Ovary (tissue), 9 donors: Measurements from ENCODE around the gene TBX4. TPM values are rescaled to one million over a fixed set of nuclear protein-coding genes. Genes with fewer than 3 reads are reported as not detected.
A peak's percentile ranks its signal among the peaks of the same experiment; 100 is the strongest.

Source experiments
- DNase-seq, 5 donors: peaks; one replicate each; pipeline ENCODE4 v3.0.0-alpha.2; 2019 to 2020
- H3K27ac ChIP-seq, 2 donors: fragments of 200-600 bp; one replicate each; pipeline versions ENCODE4 v1.5.1 to v1.8.0; 2019 to 2022
- H3K27me3 ChIP-seq: fragments of 200-600 bp; one replicate; pipeline ENCODE4 v1.8.0; 2022
- H3K36me3 ChIP-seq: fragments of 200-600 bp; sonication (generic); one replicate; pipeline ENCODE4 v1.5.1; 2019
- H3K4me1 ChIP-seq: one replicate; pipeline ENCODE4 v1.8.1; 2013; ENCODE audit warnings: mild to moderate bottlenecking, moderate library complexity; ENCODE audit not compliant: insufficient read depth
- H3K4me3 ChIP-seq: fragments of 200-600 bp; sonication (generic); one replicate; pipeline ENCODE4 v1.5.1; 2017
- H3K9me3 ChIP-seq, 2 donors: fragments of 200-600 bp in 1 of 2; sonication (generic) in 1 of 2; one replicate each; pipeline versions ENCODE4 v1.5.1 to v1.8.1; 2013 to 2019; ENCODE audit warnings: mild to moderate bottlenecking in 1 of 2, moderate library complexity in 1 of 2
- CTCF ChIP-seq, 3 donors: fragments of 450-650 bp in 2 of 3; fragments of 200-600 bp in 1 of 3; IDR thresholded peaks; one replicate each; pipeline versions ENCODE4 v1.5.1 to v1.8.0; 2016 to 2022; ENCODE audit warnings: antibody characterized with exemption in 3 of 3, mild to moderate bottlenecking in 1 of 3
- EP300 ChIP-seq: sonication (generic); formaldehyde crosslinking; IDR thresholded peaks from one replicate; pipeline ENCODE4 v1.6.1; 2017; ENCODE audit warnings: antibody characterized with exemption
- POLR2A ChIP-seq: fragments of 450-650 bp; IDR thresholded peaks from one replicate; pipeline ENCODE4 v1.6.1; 2017; ENCODE audit warnings: antibody characterized with exemption, mild to moderate bottlenecking, moderate library complexity
- WGBS, 3 donors: extraction: QIAGEN DNeasy Blood & Tissue Kit in 1 of 3; methylation state at CpG; one replicate each; pipeline versions ENCODE4 v1.1.5 to v1.1.7; 2013 to 2017; 5-methylcytosine and 5-hydroxymethylcytosine counted together
- intact Hi-C, 4 donors: fragments of 100-400 bp; cut with DNase I; formaldehyde crosslinking; loops; one replicate each; pipeline versions ENCODE4 v1.11.0 to v1.15.1; 2022 to 2023
- polyA plus RNA-seq, 2 donors: library from polyadenylated mRNA; stranded (reverse); fragments of 200-250 nt in 1 of 2; fragments of 350-450 nt in 1 of 2; fragmentation: Illumina TruSeq in 1 of 2; extraction: RNeasy Lipid Tissue Mini Kit (QIAGEN cat#74804) in 1 of 2; gene quantifications; one replicate each; pipeline ENCODE4 v1.2.3, GENCODE V29; 2013 to 2014
- total RNA-seq, 7 donors: library from RNA; depleted of rRNA in 2 of 7; stranded (reverse); fragments of >200 nt in 2 of 7; fragmentation: NEBNext Ultra II Directional in 3 of 7; extraction: Animal tissue kit (Norgen Biotek cat#: 25700) in 3 of 7; gene quantifications; one replicate each; pipeline versions ENCODE4 v1.1.0 to v1.2.4, GENCODE V29; 2016 to 2023
- donor health status: DM: no; HTN: no; CAD: no; lungs with moderate emphysema.
- donor health status: DM: no; HTN: no; CAD: no.
- donor health status: Bipolar disorder and iron deficiency.
- donor health status: DM: yes; HTN: yes; CAD: no.
- donor health status: DM: no; HTN: no; CAD: no.
- donor health status: DM: yes; HTN: yes; CAD: no.

Gene TBX4
- total and polyA plus RNA-seq, 9 donors, result 0.18 TPM; not detected in 8

GRCh38 chr17:61462719-61463315, 10.6 kb downstream of the TBX4 start:
- Histone ChIP-seq H3K4me1 (no peaks in the 10 kb centered on the region), H3K4me3 (no peak overlapping the region), H3K27ac (no peak overlapping the region), H3K36me3 (no peaks in the 10 kb centered on the region), H3K9me3 (no peaks in the 10 kb centered on the region), H3K27me3 (no peaks in the 10 kb centered on the region)
- TF ChIP-seq EP300 (no peak), POLR2A (no peak), CTCF (IDR thresholded peaks at IDR 0.05) (no peak)
- 45 to 53% (median 49%) methylated on average over 10 of the region's 10 CpGs for WGBS, 3 donors
- intact Hi-C loops, result no loop called here
- DNase-seq, result peak in 1 of 5 donors; percentile 15

- Histone ChIP-seq H3K27me3 (no peaks in the 10 kb centered on the region), H3K4me1 (no peaks in the 10 kb centered on the region), H3K4me3 (no peak overlapping the region), H3K36me3 (no peaks in the 10 kb centered on the region), H3K27ac (no peak overlapping the region), H3K9me3 (no peaks in the 10 kb centered on the region)
- DNase-seq, result peak in 1 of 5 donors; percentile 17
- 75 to 80% (median 77%) methylated on average over 11 to 12 of the region's 12 CpGs for WGBS, 3 donors
- intact Hi-C loops, result no loop called here
- TF ChIP-seq CTCF (IDR thresholded peaks at IDR 0.05) (no peak), EP300 (no peak), POLR2A (no peak)
Observed at GRCh38 chr17:61463316-61464129, 11.3 kb downstream of the TBX4 start.

GRCh38 chr17:61464130-61464842, 12.1 kb downstream of the TBX4 start:
- DNase-seq, result peak in 1 of 5 donors; percentile 17
- intact Hi-C loops, result no loop called here
- Histone ChIP-seq H3K36me3 (no peaks in the 10 kb centered on the region), H3K9me3 (no peaks in the 10 kb centered on the region), H3K4me1 (no peaks in the 10 kb centered on the region), H3K4me3 (no peak overlapping the region), H3K27me3 (no peaks in the 10 kb centered on the region), H3K27ac (no peak overlapping the region)
- TF ChIP-seq CTCF (IDR thresholded peaks at IDR 0.05) (no peak), POLR2A (no peak)
- WGBS, 3 donors, result 89 to 96% (median 91%) methylated on average over 21 of the region's 21 CpGs

DNA sequence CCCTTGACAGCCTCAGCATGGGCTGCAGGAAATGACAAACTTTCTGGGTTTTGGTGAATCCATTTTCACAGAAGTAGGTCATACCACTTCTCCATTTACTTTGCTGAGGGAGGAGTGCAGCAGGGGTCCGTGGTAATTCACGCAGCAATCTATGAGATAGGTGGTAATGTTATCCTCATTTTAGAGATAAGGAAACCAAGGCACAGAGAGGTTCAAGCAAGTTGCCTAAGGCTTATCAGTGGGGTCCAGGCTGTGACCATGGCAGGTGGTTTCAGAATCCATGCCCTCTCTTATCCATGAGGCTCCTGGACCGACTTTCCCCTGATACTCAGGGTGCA, 12.6 kb downstream of the TBX4 start:
- no peaks in the 10 kb centered on the region for H3K4me1 ChIP-seq
- H3K4me3 ChIP-seq, result no peak overlapping the region
- no peaks in the 10 kb centered on the region for H3K27me3 ChIP-seq
- H3K9me3 ChIP-seq, result no peaks in the 10 kb centered on the region
- TF ChIP-seq POLR2A, result no peak
- no peak for TF ChIP-seq CTCF (IDR thresholded peaks at IDR 0.05)
- TF ChIP-seq EP300, result no peak
- DNase-seq, result no peak
- no peaks in the 10 kb centered on the region for H3K36me3 ChIP-seq
- WGBS, 3 donors, result 73 to 80% (median 75%) methylated on average over 3 of the region's 3 CpGs
- intact Hi-C loops, result no loop called here
- no peak overlapping the region for H3K27ac ChIP-seq
